HCT116 (cell line): ENCODE results near the gene SEC24D. TPM values are rescaled to one million over a fixed set of nuclear protein-coding genes. Genes with fewer than 3 reads are reported as not detected.

Experiments used
- ATAC-seq: fragments of 200-7000 bp; cut with Tn5 transposase; 2 replicates; pipeline ENCODE4 v1.9.1; 2020; ENCODE audit warnings: mild to moderate bottlenecking, moderate library complexity
- BruUV-seq: library from RNA; stranded (reverse); fragments of 400-500 nt; replicated peaks from 2 replicates; lab custom pipeline; 2021; lab: Mats Ljungman, UMichigan
- CTCF ChIA-PET: fragments of 300-600 bp; sonication (Branson Sonifier 250); formaldehyde crosslinking; loops from one replicate; lab custom pipeline; 2021; ENCODE audit warnings: antibody characterized with exemption; lab: Charles Lee
- POLR2A ChIA-PET: fragments of 300-600, 350-600 bp; sonication (Branson Sonifier 250); formaldehyde crosslinking; loops from one replicate; lab custom pipeline; 2021; ENCODE audit warnings: antibody characterized with exemption; lab: Charles Lee
- RAD21 ChIA-PET, 2 experiments: fragments of 300-600 bp; sonication (Branson Sonifier 250); formaldehyde crosslinking; loops; one replicate each; lab custom pipeline; 2023; ENCODE audit warnings: low total read pairs in 2 of 2; ENCODE audit not compliant: uncharacterized antibody in 2 of 2, unreplicated experiment in 2 of 2, low non-redundant PET in 1 of 2; lab: Charles Lee
- DNase-seq: peaks from one replicate; pipeline ENCODE4 v3.0.0-alpha.2; 2010; ENCODE audit warnings: low read depth, low spot score
- H2AFZ ChIP-seq: fragments of 200-600 bp; shearing (Covaris generic), sonication (generic); 2 replicates; pipeline ENCODE4 v1.6.1; 2017; ENCODE audit warnings: low read depth, mixed run types, mixed read lengths, antibody characterized with exemption, low read length; ENCODE audit not compliant: poor library complexity, severe bottlenecking
- H3K27ac ChIP-seq: 2 replicates; pipeline ENCODE4 v1.5.1; 2012; ENCODE audit warnings: low read depth, low read length
- H3K27me3 ChIP-seq: fragments of 200-600 bp; sonication (generic); 2 replicates; pipeline ENCODE4 v1.6.1; 2016; ENCODE audit warnings: mixed run types, low read length, mixed read lengths; ENCODE audit not compliant: insufficient read depth
- H3K36me3 ChIP-seq, 2 experiments: fragments of 200-500 bp in 1 of 2; fragments of 200-600 bp in 1 of 2; sonication (Bioruptor generic) in 1 of 2; sonication (generic) in 1 of 2; 2 replicates each; pipeline versions ENCODE4 v1.5.1 to v1.6.1; 2014 to 2016; ENCODE audit warnings: low read length in 2 of 2, inconsistent platforms in 1 of 2, mixed read lengths in 1 of 2, mixed run types in 1 of 2; ENCODE audit not compliant: insufficient read depth in 2 of 2, control insufficient read depth in 1 of 2
- H3K4me1 ChIP-seq, 2 experiments: fragments of 200-600 bp in 1 of 2; sonication (generic) in 1 of 2; 2 replicates each; pipeline versions ENCODE4 v1.5.1 to v1.6.1; 2012 to 2017; ENCODE audit warnings: low read length in 2 of 2, inconsistent platforms in 1 of 2, mild to moderate bottlenecking in 1 of 2, mixed read lengths in 1 of 2, mixed run types in 1 of 2, moderate library complexity in 1 of 2; ENCODE audit not compliant: insufficient read depth in 2 of 2, control insufficient read depth in 1 of 2
- H3K4me2 ChIP-seq: fragments of 200-600 bp; sonication (generic); 2 replicates; pipeline ENCODE4 v1.6.1; 2017; ENCODE audit warnings: mixed run types, low read length, mixed read lengths
- H3K4me3 ChIP-seq, 2 experiments: fragments of 200-600 bp in 1 of 2; sonication (generic) in 1 of 2; replicated peaks in 1 of 2; 2 replicates each; pipeline ENCODE4 v1.5.1; 2011 to 2016; ENCODE audit warnings: low read length in 2 of 2, control low read depth in 1 of 2, low read depth in 1 of 2, mild to moderate bottlenecking in 1 of 2, mixed read lengths in 1 of 2, mixed run types in 1 of 2
- H3K79me2 ChIP-seq: fragments of 200-600 bp; sonication (generic); 2 replicates; pipeline ENCODE4 v1.6.1; 2017; ENCODE audit warnings: mild to moderate bottlenecking, mixed run types, low read length, moderate library complexity, mixed read lengths; ENCODE audit not compliant: insufficient read depth
- H3K9ac ChIP-seq: fragments of 200-600 bp; sonication (generic); 2 replicates; pipeline ENCODE4 v1.6.1; 2016; ENCODE audit warnings: low read length, mixed read lengths
- H3K9me2 ChIP-seq: fragments of 200-600 bp; sonication (generic), shearing (Covaris generic); 2 replicates; pipeline ENCODE4 v1.6.1; 2017; ENCODE audit warnings: mixed run types, mild to moderate bottlenecking, moderate library complexity; ENCODE audit not compliant: insufficient read depth
- H3K9me3 ChIP-seq, 2 experiments: fragments of 200-500 bp in 1 of 2; fragments of 200-600 bp in 1 of 2; sonication (Bioruptor generic) in 1 of 2; sonication (generic) in 1 of 2; 2 replicates each; pipeline ENCODE4 v1.6.1; 2014 to 2017; ENCODE audit warnings: low read length in 2 of 2, mixed read lengths in 2 of 2, inconsistent platforms in 1 of 2, low read depth in 1 of 2, mild to moderate bottlenecking in 1 of 2, mixed run types in 1 of 2, moderate library complexity in 1 of 2; ENCODE audit not compliant: control insufficient read depth in 1 of 2, insufficient read depth in 1 of 2
- H4K20me1 ChIP-seq: fragments of 200-600 bp; sonication (generic), shearing (Covaris generic); 2 replicates; pipeline ENCODE4 v1.6.1; 2017; ENCODE audit warnings: mixed run types, mild to moderate bottlenecking, moderate library complexity; ENCODE audit not compliant: insufficient read depth
- CBX3 ChIP-seq: IDR thresholded peaks from 2 replicates; pipeline ENCODE4 v1.6.1; 2012; ENCODE audit warnings: low read depth
- CTCF ChIP-seq, 3 experiments: fragments of 200-600 bp in 1 of 3; sonication (generic) in 1 of 3; IDR thresholded peaks in 2 of 3; conservative IDR thresholded peaks in 1 of 3; 2 replicates each; pipeline ENCODE4 v1.5.1; 2012 to 2017; ENCODE audit warnings: low read depth in 2 of 3, low read length in 2 of 3, antibody characterized with exemption in 1 of 3, borderline replicate concordance in 1 of 3, control low read depth in 1 of 3, mild to moderate bottlenecking in 1 of 3, mixed read lengths in 1 of 3, mixed run types in 1 of 3, moderate library complexity in 1 of 3; ENCODE audit not compliant: insufficient read depth in 1 of 3
- EGR1 ChIP-seq: IDR thresholded peaks from 2 replicates; pipeline ENCODE4 v1.6.1; 2012; ENCODE audit warnings: low read depth
- EZH2 ChIP-seq: fragments of 200-600 bp; sonication (generic); IDR thresholded peaks from 2 replicates; pipeline ENCODE4 v1.6.1; 2017; ENCODE audit warnings: antibody characterized with exemption, mixed run types
- MAX ChIP-seq: IDR thresholded peaks from 2 replicates; pipeline ENCODE4 v1.6.1; 2012
- POLR2AphosphoS5 ChIP-seq: IDR thresholded peaks from 2 replicates; pipeline ENCODE4 v1.6.1; 2011; ENCODE audit warnings: mild to moderate bottlenecking, low read depth, low read length, moderate library complexity
- RAD21 ChIP-seq: IDR thresholded peaks from 2 replicates; pipeline ENCODE4 v1.6.1; 2012; ENCODE audit warnings: low read depth, mild to moderate bottlenecking
- REST ChIP-seq: IDR thresholded peaks from 2 replicates; pipeline ENCODE4 v1.6.1; 2012; ENCODE audit warnings: low read depth
- SP1 ChIP-seq: IDR thresholded peaks from 2 replicates; pipeline ENCODE4 v1.6.1; 2012; ENCODE audit warnings: low read depth
- TCF7L2 ChIP-seq: IDR thresholded peaks from 2 replicates; pipeline ENCODE4 v1.7.0; 2011; ENCODE audit warnings: borderline replicate concordance, inconsistent platforms; ENCODE audit not compliant: insufficient read depth, insufficient read length; ENCODE audit errors: extremely low read depth
- ZFX ChIP-seq: fragments of 450-650 bp; IDR thresholded peaks from 2 replicates; pipeline ENCODE4 v1.6.1; 2017
- ZNF274 ChIP-seq: fragments of 200-500 bp; sonication (Bioruptor generic); IDR thresholded peaks from 2 replicates; pipeline ENCODE4 v1.6.1; 2014; ENCODE audit warnings: mild to moderate bottlenecking, low read depth, low read length, inconsistent platforms
- intact Hi-C: fragments of 100-400 bp; cut with micrococcal nuclease; formaldehyde crosslinking; loops from 2 replicates; pipeline ENCODE4 v1.10.0; 2022
- total RNA-seq: library from RNA; stranded (reverse); gene quantifications from one replicate; pipeline ENCODE4 v1.2.1, GENCODE V29; 2021; ENCODE audit not compliant: unreplicated experiment

The SEC24D gene
- total RNA-seq, 1 experiment from 2014 or later: 28.5 TPM

DNA sequence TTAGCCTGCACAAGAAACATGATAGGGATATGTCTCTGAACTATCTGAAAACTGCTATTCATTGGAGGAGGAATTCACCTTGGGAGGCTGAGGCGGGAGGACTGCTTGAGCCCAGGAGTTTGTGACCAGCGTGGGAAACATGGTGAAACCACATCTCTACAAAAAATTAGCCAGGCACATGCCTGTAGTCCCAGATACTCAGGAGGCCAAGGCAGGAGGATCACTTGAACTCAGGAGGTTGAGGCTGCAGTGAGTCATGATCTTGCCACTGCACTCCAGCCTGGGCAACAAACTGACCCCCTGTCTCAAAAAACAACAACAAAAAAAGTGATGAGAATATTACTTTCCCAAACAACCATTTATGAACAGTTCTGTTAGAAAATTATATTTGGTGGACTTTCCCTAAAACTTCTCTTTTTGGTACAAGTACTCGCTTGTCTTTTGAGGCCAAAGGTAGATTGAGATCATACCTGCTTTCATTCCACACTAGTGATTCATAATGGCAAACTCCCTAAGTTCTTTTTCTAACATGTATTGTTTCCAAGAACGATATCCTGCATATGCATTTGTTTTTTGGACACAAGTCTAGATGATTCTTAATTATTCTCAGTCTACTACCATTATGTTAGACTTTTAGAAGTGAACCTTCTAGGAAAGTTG lies 117.3 kb downstream of the SEC24D start:
- no peak overlapping the region for H3K4me2 ChIP-seq

More for the DNA sequence above, 117.3 kb downstream of the SEC24D start:
- no peaks in the 10 kb centered on the region for H4K20me1 ChIP-seq
- H3K4me1 ChIP-seq: peaks cover 0 to 7% of the 10 kb centered on the region in 2 experiments; a peak in 1 of 4 replicates
- DNase-seq (no peak), ATAC-seq (no peak)
- intact Hi-C loops: no loop called here
- RAD21 ChIA-PET: no interaction called here
- H3K79me2 ChIP-seq: no peaks in the 10 kb centered on the region
- no peak overlapping the region for H3K4me3 ChIP-seq
- no peak overlapping the region for H2AFZ ChIP-seq
- no peak overlapping the region for H3K27ac ChIP-seq
- no peak overlapping the region for H3K9ac ChIP-seq
- CTCF ChIA-PET: no interaction called here
- POLR2A ChIA-PET: no interaction called here
- H3K27me3 ChIP-seq: no peaks in the 10 kb centered on the region
- no TSS peak for BruUV-seq
- TF ChIP-seq MAX: no peak
- TF ChIP-seq EZH2: no peak
- no peak for TF ChIP-seq ZFX
- TF ChIP-seq CTCF (IDR thresholded peaks at IDR 0.05 in 2 of 3, conservative IDR thresholded peaks at IDR 0.05 in 1 of 3; ENCODE audit: borderline replicate concordance in 1 of 3, insufficient read depth in 1 of 3, low read depth in 2 of 3, low read length in 2 of 3): no peak
- no peak for TF ChIP-seq ZNF274
- TF ChIP-seq POLR2AphosphoS5: no peak
- TF ChIP-seq TCF7L2: no peak
- no peak for TF ChIP-seq SP1
- no peak for TF ChIP-seq EGR1
- no peak for TF ChIP-seq RAD21
- TF ChIP-seq CBX3: no peak
- no peak for TF ChIP-seq REST
- no peaks in the 10 kb centered on the region for H3K36me3 ChIP-seq
- no peaks in the 10 kb centered on the region for H3K9me2 ChIP-seq
- no peaks in the 10 kb centered on the region for H3K9me3 ChIP-seq
